GM23248 (cell line): Measurements from ENCODE around the gene TSEN54.

Source experiments
- EZH2 ChIP-seq: fragments of 200-600 bp; sonication (generic); IDR thresholded peaks from 2 replicates; pipeline ENCODE4 v1.6.1; 2018; ENCODE audit warnings: antibody characterized with exemption, mild to moderate bottlenecking; ENCODE audit not compliant: insufficient read depth, poor library complexity, severe bottlenecking
- EZH2phosphoT487 ChIP-seq: fragments of 200-600 bp; sonication (generic); IDR thresholded peaks from 2 replicates; pipeline ENCODE4 v1.6.1; 2018; ENCODE audit warnings: antibody characterized with exemption, moderate library complexity, mild to moderate bottlenecking, low read depth; ENCODE audit not compliant: insufficient read depth

DNA sequence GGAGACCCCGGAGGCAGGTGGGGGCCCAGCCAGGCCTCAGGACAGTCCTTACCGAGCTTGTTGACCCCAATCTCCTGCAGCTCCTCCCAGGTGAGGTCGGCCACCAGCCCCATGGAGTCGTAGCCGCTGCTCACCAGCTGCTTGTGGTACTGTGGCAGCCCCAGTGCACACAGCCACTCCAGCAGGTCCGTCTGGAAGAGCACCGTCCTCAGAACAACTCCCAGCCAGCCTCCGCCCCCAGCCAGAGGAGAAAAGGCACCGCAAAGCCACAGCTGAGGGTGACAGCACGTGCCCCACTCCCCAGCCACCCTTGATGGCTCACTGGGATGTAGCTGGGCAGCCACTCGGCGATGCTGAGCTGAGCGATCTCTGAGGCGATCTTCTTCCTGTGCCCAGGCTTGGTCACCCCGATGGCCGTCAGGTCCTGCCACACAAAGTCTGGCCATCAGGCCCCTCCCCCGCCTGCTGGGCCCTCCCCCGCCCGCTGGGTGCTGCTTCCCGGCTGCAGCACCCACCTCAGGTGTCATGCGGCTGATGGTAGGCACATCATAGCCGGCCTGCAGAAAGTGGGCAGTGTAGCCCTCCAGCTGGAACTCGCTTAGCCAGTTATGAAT is 12.9 kb upstream of the TSEN54 start:
- no peak for TF ChIP-seq EZH2
- TF ChIP-seq EZH2phosphoT487 = no peak
